LNCAP (cell line): ENCODE measurements around the gene ATG9B.

Experiments used
- TF ChIP-seq, protein P1 (sequence below): fragments of 450-650 bp; IDR thresholded peaks from 2 replicates; pipeline ENCODE4 v1.5.1; 2017; ENCODE audit warnings: mild to moderate bottlenecking

Gene ATG9B

DNA sequence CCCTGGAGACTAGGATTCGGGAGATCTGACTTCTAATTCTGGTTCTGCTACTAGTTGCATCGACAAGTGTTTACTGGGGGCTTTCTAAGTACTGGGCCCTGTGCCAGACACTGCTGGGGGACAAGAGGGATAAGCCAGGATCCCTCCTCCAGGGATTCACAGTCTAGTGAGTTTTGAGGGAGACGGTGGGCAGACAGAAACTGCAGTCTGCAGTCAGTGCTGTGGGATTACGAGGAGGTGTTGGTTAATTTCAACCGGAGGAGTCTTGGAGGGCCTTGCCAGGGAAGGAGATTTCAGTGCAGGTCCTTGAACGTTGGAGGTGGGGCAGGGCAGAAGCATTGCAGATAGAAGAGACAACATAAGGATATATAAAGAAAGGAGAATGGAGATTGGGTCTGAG is 42.6 kb downstream of the ATG9B start:
- TF ChIP-seq, protein P1, sequence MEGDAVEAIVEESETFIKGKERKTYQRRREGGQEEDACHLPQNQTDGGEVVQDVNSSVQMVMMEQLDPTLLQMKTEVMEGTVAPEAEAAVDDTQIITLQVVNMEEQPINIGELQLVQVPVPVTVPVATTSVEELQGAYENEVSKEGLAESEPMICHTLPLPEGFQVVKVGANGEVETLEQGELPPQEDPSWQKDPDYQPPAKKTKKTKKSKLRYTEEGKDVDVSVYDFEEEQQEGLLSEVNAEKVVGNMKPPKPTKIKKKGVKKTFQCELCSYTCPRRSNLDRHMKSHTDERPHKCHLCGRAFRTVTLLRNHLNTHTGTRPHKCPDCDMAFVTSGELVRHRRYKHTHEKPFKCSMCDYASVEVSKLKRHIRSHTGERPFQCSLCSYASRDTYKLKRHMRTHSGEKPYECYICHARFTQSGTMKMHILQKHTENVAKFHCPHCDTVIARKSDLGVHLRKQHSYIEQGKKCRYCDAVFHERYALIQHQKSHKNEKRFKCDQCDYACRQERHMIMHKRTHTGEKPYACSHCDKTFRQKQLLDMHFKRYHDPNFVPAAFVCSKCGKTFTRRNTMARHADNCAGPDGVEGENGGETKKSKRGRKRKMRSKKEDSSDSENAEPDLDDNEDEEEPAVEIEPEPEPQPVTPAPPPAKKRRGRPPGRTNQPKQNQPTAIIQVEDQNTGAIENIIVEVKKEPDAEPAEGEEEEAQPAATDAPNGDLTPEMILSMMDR = no peak

DNA sequence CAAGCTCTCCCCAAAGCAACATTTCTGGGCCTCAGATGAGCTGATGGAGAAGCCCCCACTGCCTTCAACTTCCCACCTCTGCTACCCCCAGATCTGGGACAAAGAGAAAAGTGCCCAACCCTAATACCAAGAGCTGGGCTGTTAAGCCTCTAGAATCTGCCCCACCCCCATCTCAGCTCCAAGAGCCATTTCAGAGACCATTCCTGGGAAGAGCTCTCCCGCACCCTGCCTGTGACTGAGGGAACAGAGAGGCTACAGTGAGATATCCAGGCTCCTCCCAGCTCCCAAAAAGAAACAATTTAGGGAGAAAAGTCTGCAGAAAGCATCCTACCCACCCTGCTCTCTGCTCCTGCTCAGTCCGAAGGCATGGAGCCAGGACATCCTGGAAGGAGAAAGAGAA is 43.6 kb downstream of the ATG9B start:
- TF ChIP-seq, protein P1 = no peak

DNA sequence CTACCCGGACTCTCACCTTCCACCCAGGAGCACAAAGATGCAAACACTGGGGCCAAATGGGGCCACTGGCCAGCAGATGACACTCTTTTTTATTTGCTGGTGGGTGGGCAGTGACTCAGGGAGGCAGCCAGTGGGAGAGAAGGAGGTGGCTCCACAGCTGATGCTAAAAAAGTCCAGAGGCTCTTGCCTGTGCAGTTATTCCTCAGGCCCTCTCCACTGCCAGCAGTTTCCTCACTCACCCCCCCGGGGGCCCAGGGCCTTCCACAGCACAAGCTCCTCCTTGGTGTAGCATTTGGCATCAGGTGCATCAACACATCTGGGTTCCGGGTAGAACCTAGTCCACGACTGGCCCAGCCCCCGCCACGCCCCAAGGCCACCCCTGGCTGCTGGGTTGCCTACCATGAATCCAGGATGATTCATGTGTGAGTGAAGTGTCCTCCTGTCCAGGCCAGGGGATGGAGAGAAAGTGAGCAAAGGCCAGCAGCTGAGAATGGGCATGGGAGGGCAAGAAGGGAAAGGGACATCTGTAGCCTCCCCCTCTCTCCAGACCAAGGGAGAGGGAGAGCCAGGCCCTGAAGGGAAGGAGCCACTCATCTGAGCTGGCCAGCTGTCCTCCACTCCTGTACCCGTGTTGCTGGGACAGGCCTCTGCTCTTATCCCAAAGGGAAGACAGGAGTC is 44.4 kb downstream of the ATG9B start:
- TF ChIP-seq, protein P1 = no peak

DNA sequence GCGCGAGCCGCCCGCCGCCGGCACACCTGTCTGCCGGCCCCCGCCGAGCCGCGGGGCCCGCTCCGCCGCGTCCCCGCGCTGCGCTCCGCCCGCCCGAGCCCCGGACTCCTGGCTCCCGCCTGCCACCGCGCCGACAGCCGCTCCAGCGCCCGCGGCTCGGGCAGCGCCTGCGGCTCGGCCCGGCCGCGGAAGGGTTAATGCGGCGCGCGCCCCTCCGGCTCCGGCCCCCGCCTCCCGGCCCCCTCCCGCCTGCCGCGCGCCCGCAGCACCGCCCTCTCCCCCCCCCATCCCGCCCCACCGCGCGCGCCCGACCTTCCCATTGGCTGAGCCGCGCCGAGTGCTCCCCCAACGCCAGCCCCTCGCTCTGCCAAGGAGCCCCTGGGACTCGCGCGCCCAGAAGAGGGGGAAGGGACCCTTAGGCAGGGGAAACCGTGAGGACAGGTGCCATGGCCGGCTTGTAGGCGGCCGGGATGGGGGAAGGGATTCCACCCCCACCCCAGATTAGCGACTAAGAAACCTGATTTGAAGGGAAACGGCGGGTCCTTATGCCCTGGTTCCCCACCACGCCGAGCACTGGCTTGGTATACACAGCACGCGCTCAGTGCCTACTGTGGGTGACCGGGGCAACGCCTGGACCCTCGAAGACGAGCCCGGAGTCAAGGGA is 46.0 kb downstream of the ATG9B start, which contains the start of gene KCNH2:
KCNH2 (minus strand) TSS at position 196 of the 664 bp plus-strand sequence. CDS start 408 bp downstream, outside the sequence.
- TF ChIP-seq, protein P1 = no peak

DNA sequence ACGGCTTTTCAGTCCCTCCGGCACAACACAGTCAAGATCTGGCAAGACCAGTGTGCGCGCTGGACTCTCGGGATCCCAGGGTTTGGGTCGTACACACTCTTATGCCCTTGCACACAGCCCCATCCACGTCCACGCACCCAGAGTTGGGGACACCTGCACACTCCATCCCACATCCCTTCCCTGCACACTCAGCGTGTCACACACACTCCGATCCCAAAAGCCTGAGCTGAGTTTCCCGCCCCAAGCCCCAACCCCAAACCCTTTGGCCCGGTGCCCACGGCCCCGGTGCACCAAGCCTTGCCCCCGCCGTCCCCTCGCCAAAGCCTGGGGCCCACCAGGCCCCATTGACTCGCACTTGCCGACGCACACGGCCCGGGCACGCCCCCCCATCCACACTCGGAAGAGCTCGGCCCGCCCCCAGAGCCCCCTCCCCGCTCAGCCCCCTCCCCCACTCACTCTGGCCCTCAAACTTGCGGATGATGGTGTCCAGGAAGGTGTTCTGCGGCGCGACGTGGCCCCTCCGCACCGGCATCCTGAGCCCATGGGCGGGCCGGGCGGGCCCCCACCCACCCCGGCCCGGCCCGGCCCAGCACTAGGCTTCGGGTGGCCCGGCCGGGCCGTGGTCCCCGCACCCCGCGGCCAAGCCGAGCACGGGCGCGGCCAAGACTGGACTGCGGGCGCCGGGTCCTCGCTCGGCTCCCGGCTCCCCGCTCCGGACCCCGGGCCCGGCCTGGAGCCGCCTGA is 46.7 kb downstream of the ATG9B start:
- TF ChIP-seq, protein P1 = no peak

DNA sequence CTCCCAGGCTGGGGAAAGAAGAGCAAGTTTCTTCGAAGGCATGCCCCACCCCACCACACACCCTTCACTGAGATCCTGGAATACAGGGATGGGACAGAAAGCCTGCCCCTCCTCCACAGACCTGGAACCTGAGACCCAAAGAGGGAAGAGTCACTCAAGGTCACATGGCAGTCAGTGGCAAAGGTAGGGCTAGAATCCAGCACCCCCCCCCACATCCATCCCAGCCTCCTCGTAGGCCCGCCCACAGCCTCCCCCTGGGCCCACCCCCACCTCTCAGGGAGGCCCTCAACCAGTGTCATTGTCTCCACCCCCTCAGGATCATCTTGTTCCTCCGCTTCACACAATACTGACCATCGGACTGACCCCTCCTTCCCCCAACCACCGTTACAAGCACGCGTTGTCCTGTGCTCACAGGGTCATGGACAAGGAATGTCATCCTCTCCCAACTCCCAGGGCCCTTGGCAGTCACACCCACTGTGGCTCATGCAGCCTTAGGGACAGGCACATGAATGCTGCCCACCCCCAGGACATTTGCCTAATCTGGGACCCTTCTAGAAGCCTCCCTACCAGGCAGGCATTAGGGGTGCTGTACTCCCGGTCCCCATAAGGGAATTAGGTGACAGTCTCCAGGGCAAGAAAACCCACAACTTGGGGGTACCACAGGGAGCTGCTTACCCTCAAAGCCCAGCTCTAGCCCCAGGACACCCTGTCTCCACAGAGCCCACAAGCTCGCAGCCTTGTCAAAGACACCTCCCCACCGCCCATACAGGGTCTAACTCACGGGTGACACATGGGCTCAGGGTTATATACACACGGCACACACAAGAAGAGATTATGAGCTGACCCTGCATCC is 47.5 kb downstream of the ATG9B start:
- TF ChIP-seq, protein P1 = no peak
